Colonic mucosa (tissue), 4 donors: ENCODE results near the gene MSLN. TPM values are rescaled to one million over a fixed set of nuclear protein-coding genes. Genes with fewer than 3 reads are reported as not detected.

ENCODE experiments used
- DNase-seq: peaks from one replicate; pipeline ENCODE4 v3.0.0-alpha.2; 2020
- H3K27ac ChIP-seq: fragments of 200-600 bp; one replicate; pipeline ENCODE4 v1.8.0; 2021
- H3K27me3 ChIP-seq: fragments of 200-600 bp; one replicate; pipeline ENCODE4 v1.8.0; 2021
- H3K36me3 ChIP-seq: fragments of 200-600 bp; one replicate; pipeline ENCODE4 v1.8.0; 2021
- H3K4me1 ChIP-seq: fragments of 200-600 bp; one replicate; pipeline ENCODE4 v1.8.0; 2021; ENCODE audit warnings: mild to moderate bottlenecking
- H3K4me3 ChIP-seq: fragments of 200-600 bp; one replicate; pipeline ENCODE4 v1.8.0; 2021
- H3K9ac ChIP-seq, 2 donors: one replicate each; pipeline ENCODE4 v1.7.0; 2013; ENCODE audit warnings: control low read depth in 2 of 2, low read depth in 2 of 2, low read length in 2 of 2
- H3K9me3 ChIP-seq: fragments of 200-600 bp; one replicate; pipeline ENCODE4 v1.8.0; 2021
- CTCF ChIP-seq: fragments of 200-600 bp; IDR thresholded peaks from one replicate; pipeline ENCODE4 v1.8.0; 2022; ENCODE audit warnings: antibody characterized with exemption, mild to moderate bottlenecking
- intact Hi-C: fragments of 100-400 bp; cut with DNase I; formaldehyde crosslinking; loops from one replicate; pipeline ENCODE4 v1.14.1; 2022
- total RNA-seq, 2 donors: library from RNA; stranded (reverse); fragmentation: NEBNext Ultra II Directional in 1 of 2; extraction: Animal tissue kit (Norgen Biotek cat#: 25700) in 1 of 2; gene quantifications; one replicate each; pipeline ENCODE4 v1.2.1, GENCODE V29; 2021
- donor health status: healthy.
- donor health status: DM: no; HTN: no; CAD: no.
- donor health status: DM: no; HTN: no; CAD: no.

Gene MSLN
- total RNA-seq, 2 donors from 2014 or later: 1.4 to 1.8 TPM

- no peaks in the 10 kb centered on the region for H3K4me1 ChIP-seq
- intact Hi-C loops: no loop called here
- H3K27me3 ChIP-seq: no peaks in the 10 kb centered on the region
- TF ChIP-seq CTCF: no peak
- H3K9me3 ChIP-seq: no peaks in the 10 kb centered on the region
- no peak overlapping the region for H3K9ac ChIP-seq
- H3K27ac ChIP-seq: no peak overlapping the region
- H3K4me3 ChIP-seq: no peak overlapping the region
- no peaks in the 10 kb centered on the region for H3K36me3 ChIP-seq
- no peak for DNase-seq
These were observed 13.9 kb upstream of the MSLN start for GRCh38 chr16:746637-747036.

GRCh38 chr16:747978-748746, 12.4 kb upstream of the MSLN start:
- no peak overlapping the region for H3K27ac ChIP-seq
- H3K36me3 ChIP-seq: no peaks in the 10 kb centered on the region
- no peak overlapping the region for H3K4me3 ChIP-seq
- H3K27me3 ChIP-seq: peaks cover 8% of the 10 kb centered on the region
- intact Hi-C loops: no loop called here
- H3K9ac ChIP-seq: no peak overlapping the region
- DNase-seq: no peak
- TF ChIP-seq CTCF: no peak
- no peaks in the 10 kb centered on the region for H3K4me1 ChIP-seq
- H3K9me3 ChIP-seq: no peaks in the 10 kb centered on the region

GRCh38 chr16:749010-749409, 11.5 kb upstream of the MSLN start:
- Histone ChIP-seq H3K27ac (no peak overlapping the region), H3K27me3 (peaks cover 12% of the 10 kb centered on the region), H3K9ac (no peak overlapping the region), H3K36me3 (no peaks in the 10 kb centered on the region), H3K4me1 (no peaks in the 10 kb centered on the region), H3K4me3 (no peak overlapping the region), H3K9me3 (no peaks in the 10 kb centered on the region)
- DNase-seq: no peak
- intact Hi-C loops: no loop called here
- no peak for TF ChIP-seq CTCF

GRCh38 chr16:750485-750884, 10.0 kb upstream of the MSLN start:
- intact Hi-C loops: no loop called here
- Histone ChIP-seq H3K4me3 (no peak overlapping the region), H3K27me3 (peaks cover 12% of the 10 kb centered on the region), H3K4me1 (no peaks in the 10 kb centered on the region), H3K9me3 (no peaks in the 10 kb centered on the region), H3K27ac (no peak overlapping the region), H3K9ac (no peak overlapping the region), H3K36me3 (no peaks in the 10 kb centered on the region)
- DNase-seq: no peak
- no peak for TF ChIP-seq CTCF

- peaks cover 12% of the 10 kb centered on the region for H3K27me3 ChIP-seq
- H3K36me3 ChIP-seq: no peaks in the 10 kb centered on the region
- H3K4me1 ChIP-seq: no peaks in the 10 kb centered on the region
- TF ChIP-seq CTCF: no peak
- no peak for DNase-seq
- intact Hi-C loops: no loop called here
- no peaks in the 10 kb centered on the region for H3K9me3 ChIP-seq
- no peak overlapping the region for H3K4me3 ChIP-seq
- no peak overlapping the region for H3K27ac ChIP-seq
- H3K9ac ChIP-seq: no peak overlapping the region
These were observed 9.2 kb upstream of the MSLN start for GRCh38 chr16:751152-752006.
